ENCODE results near the gene NANOS1. TPM values are rescaled to one million over a fixed set of nuclear protein-coding genes. Genes with fewer than 3 reads are reported as not detected.
A peak's percentile ranks its signal among the peaks of the same experiment; 100 is the strongest.

The NANOS1 gene
- total RNA-seq, 1 experiment from 2014 or later: 4.6 TPM

DNA sequence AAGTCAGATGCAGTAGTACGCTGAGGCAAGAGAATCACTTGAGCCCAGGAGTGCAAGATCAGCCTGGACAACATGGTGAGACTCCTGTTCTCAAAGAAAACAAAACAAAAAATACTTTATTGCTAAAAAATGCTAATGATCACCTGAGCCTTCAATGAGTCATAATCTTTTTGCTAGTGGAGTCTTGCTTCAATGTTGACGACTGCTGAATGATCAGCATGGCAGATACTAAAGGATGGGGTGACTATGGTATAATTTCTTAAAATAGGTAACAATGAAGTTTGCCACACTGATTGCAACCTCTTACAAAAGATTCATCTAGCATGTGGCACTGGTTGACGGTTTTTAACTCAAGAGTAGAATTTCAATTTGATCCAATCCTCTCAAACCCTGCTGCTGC lies 22.3 kb downstream of the NANOS1 start:
- Mint-ChIP-seq H3K36me3 (ENCODE audit: insufficient read depth, unreplicated experiment) (peaks cover 60% of the 10 kb centered on the region), H3K4me3 (ENCODE audit: low read depth, unreplicated experiment) (no peak overlapping the region), H3K27ac (ENCODE audit: unreplicated experiment) (no peak overlapping the region), H3K27me3 (ENCODE audit: unreplicated experiment) (no peaks in the 10 kb centered on the region), H3K9me3 (ENCODE audit: low read depth, unreplicated experiment) (no peaks in the 10 kb centered on the region), H3K4me1 (ENCODE audit: low read depth, unreplicated experiment) (peaks cover 23% of the 10 kb centered on the region)
- BruUV-seq (replicated peaks): no TSS peak
- CTCF ChIA-PET: no interaction called here
- intact Hi-C loops (cut with micrococcal nuclease; ENCODE audit: unreplicated experiment): no loop called here
- TF ChIP-seq, protein P1, sequence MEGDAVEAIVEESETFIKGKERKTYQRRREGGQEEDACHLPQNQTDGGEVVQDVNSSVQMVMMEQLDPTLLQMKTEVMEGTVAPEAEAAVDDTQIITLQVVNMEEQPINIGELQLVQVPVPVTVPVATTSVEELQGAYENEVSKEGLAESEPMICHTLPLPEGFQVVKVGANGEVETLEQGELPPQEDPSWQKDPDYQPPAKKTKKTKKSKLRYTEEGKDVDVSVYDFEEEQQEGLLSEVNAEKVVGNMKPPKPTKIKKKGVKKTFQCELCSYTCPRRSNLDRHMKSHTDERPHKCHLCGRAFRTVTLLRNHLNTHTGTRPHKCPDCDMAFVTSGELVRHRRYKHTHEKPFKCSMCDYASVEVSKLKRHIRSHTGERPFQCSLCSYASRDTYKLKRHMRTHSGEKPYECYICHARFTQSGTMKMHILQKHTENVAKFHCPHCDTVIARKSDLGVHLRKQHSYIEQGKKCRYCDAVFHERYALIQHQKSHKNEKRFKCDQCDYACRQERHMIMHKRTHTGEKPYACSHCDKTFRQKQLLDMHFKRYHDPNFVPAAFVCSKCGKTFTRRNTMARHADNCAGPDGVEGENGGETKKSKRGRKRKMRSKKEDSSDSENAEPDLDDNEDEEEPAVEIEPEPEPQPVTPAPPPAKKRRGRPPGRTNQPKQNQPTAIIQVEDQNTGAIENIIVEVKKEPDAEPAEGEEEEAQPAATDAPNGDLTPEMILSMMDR (IDR thresholded peaks at IDR 0.05; ENCODE audit: unreplicated experiment): no peak
- DNase-seq: no peak

DNA sequence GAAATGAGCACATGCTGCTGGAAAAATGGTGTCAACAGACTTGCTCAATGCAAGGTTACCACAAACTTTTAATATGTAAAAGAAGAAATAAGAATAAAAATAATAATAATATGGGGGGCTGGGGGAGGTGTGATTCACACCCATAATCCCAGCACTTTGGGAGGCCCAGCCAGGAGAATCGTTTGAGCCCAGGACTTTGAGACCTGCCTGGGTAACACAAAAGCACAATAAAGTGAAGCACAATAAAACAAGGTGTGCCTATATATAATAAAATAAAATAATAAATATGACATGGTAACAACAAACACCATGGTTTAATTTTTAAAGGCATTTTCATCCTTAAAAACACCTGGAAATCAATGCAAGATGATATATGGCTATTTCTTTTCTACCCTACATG lies 26.0 kb downstream of the NANOS1 start:
- H3K4me1 Mint-ChIP-seq (ENCODE audit: low read depth, unreplicated experiment): peaks cover 3% of the 10 kb centered on the region
- no peak overlapping the region for H3K27ac Mint-ChIP-seq (ENCODE audit: unreplicated experiment)
- no TSS peak for BruUV-seq (replicated peaks)
- intact Hi-C loops (cut with micrococcal nuclease; ENCODE audit: unreplicated experiment): no loop called here
- H3K36me3 Mint-ChIP-seq (ENCODE audit: insufficient read depth, unreplicated experiment): peaks cover 66% of the 10 kb centered on the region
- DNase-seq: no peak
- H3K27me3 Mint-ChIP-seq (ENCODE audit: unreplicated experiment): no peaks in the 10 kb centered on the region
- CTCF ChIA-PET: no interaction called here
- TF ChIP-seq, protein P1 (IDR thresholded peaks at IDR 0.05; ENCODE audit: unreplicated experiment): no peak
- no peak overlapping the region for H3K4me3 Mint-ChIP-seq (ENCODE audit: low read depth, unreplicated experiment)
- H3K9me3 Mint-ChIP-seq (ENCODE audit: low read depth, unreplicated experiment): no peaks in the 10 kb centered on the region

DNA sequence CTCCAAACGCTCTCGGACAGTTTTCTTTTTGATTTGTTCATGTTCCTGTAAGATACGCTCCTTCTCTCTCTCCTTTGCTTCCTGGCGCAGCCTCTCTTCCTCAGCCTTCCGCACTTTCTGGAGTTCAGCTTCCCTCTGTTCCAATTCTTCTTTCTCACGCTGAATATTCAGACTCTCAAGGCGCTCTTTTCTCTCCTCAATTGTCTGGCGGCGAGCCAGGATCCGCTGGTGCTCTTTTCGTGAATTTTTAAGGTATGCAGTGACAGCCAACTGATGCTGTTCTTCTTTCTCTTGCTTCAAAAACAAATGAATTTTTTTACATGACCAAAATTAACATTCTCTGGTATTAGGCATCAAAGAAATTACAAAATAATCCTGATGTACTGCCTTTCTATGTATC lies 28.5 kb downstream of the NANOS1 start:
- CTCF ChIA-PET: no interaction called here
- no peak overlapping the region for H3K4me3 Mint-ChIP-seq (ENCODE audit: low read depth, unreplicated experiment)
- no peak for DNase-seq
- no TSS peak for BruUV-seq (replicated peaks)
- H3K9me3 Mint-ChIP-seq (ENCODE audit: low read depth, unreplicated experiment): no peaks in the 10 kb centered on the region
- H3K27ac Mint-ChIP-seq (ENCODE audit: unreplicated experiment): peak overlapping the region; percentile 58
- peaks cover 59% of the 10 kb centered on the region for H3K36me3 Mint-ChIP-seq (ENCODE audit: insufficient read depth, unreplicated experiment)
- TF ChIP-seq, protein P1 (IDR thresholded peaks at IDR 0.05; ENCODE audit: unreplicated experiment): no peak
- intact Hi-C loops (cut with micrococcal nuclease; ENCODE audit: unreplicated experiment): no loop called here
- H3K4me1 Mint-ChIP-seq (ENCODE audit: low read depth, unreplicated experiment): no peaks in the 10 kb centered on the region
- no peaks in the 10 kb centered on the region for H3K27me3 Mint-ChIP-seq (ENCODE audit: unreplicated experiment)

DNA sequence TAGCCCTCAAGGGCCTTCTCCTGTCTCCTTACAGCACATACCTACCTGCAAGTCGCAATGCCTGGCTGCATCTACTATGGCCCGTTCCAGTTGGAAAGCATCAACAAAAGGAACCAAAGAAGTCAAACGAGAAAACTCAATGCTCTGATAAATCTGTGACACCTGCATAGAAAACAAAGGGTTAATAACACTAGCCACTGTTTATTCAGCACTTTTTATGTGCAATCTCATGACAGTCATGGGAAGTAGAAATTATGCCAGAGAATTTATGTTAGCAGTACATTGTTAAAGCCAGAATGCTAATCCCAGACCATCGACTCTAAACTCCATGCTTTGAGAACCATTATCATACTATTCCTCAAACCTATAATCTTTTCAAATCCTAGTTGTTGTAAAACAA lies 30.0 kb downstream of the NANOS1 start:
- Mint-ChIP-seq H3K27ac (ENCODE audit: unreplicated experiment) (no peak overlapping the region), H3K4me1 (ENCODE audit: low read depth, unreplicated experiment) (no peaks in the 10 kb centered on the region), H3K36me3 (ENCODE audit: insufficient read depth, unreplicated experiment) (peaks cover 67% of the 10 kb centered on the region), H3K27me3 (ENCODE audit: unreplicated experiment) (no peaks in the 10 kb centered on the region), H3K9me3 (ENCODE audit: low read depth, unreplicated experiment) (no peaks in the 10 kb centered on the region), H3K4me3 (ENCODE audit: low read depth, unreplicated experiment) (no peak overlapping the region)
- CTCF ChIA-PET: no interaction called here
- TF ChIP-seq, protein P1 (IDR thresholded peaks at IDR 0.05; ENCODE audit: unreplicated experiment): no peak
- BruUV-seq (replicated peaks): no TSS peak
- no peak for DNase-seq
- intact Hi-C loops (cut with micrococcal nuclease; ENCODE audit: unreplicated experiment): no loop called here

DNA sequence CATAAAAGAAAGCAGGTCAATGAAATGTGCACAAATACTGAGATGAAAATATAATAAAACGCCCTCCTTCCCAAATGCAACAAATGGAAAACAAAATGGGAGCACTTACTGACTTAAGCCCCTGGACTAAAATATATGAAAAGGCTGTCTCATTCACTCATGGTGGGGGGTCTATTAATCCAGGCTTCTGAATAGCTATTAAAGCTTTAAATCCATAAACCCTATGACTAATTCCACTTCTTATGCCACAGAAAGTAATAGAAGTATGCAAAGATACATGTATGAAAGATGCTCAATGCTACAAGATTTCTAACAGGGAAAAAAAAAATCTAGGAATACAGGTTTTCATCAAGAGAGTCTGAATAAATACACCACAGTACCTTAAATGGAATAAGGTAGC lies 30.6 kb downstream of the NANOS1 start:
- H3K4me3 Mint-ChIP-seq (ENCODE audit: low read depth, unreplicated experiment): no peak overlapping the region
- BruUV-seq (replicated peaks): no TSS peak
- H3K4me1 Mint-ChIP-seq (ENCODE audit: low read depth, unreplicated experiment): no peaks in the 10 kb centered on the region
- H3K9me3 Mint-ChIP-seq (ENCODE audit: low read depth, unreplicated experiment): no peaks in the 10 kb centered on the region
- intact Hi-C loops (cut with micrococcal nuclease; ENCODE audit: unreplicated experiment): no loop called here
- TF ChIP-seq, protein P1 (IDR thresholded peaks at IDR 0.05; ENCODE audit: unreplicated experiment): no peak
- H3K27me3 Mint-ChIP-seq (ENCODE audit: unreplicated experiment): no peaks in the 10 kb centered on the region
- H3K27ac Mint-ChIP-seq (ENCODE audit: unreplicated experiment): no peak overlapping the region
- peaks cover 67% of the 10 kb centered on the region for H3K36me3 Mint-ChIP-seq (ENCODE audit: insufficient read depth, unreplicated experiment)
- CTCF ChIA-PET: no interaction called here
- DNase-seq: no peak
